DMS114 treated with DMSO at 0.1 percent for 48 hours (cell line): Measurements from ENCODE around the gene ZNF442.
"Not testable (repeated sequence)": the region's sequence is repeated elsewhere in the genome, so short reads cannot be mapped to it uniquely, and the experiment has no call there.

Source experiments
- DNase-seq: peaks from one replicate; lab custom pipeline; 2025; ENCODE audit not compliant: unreplicated experiment; lab: John Stamatoyannopoulos, UW

The ZNF442 gene

DNA sequence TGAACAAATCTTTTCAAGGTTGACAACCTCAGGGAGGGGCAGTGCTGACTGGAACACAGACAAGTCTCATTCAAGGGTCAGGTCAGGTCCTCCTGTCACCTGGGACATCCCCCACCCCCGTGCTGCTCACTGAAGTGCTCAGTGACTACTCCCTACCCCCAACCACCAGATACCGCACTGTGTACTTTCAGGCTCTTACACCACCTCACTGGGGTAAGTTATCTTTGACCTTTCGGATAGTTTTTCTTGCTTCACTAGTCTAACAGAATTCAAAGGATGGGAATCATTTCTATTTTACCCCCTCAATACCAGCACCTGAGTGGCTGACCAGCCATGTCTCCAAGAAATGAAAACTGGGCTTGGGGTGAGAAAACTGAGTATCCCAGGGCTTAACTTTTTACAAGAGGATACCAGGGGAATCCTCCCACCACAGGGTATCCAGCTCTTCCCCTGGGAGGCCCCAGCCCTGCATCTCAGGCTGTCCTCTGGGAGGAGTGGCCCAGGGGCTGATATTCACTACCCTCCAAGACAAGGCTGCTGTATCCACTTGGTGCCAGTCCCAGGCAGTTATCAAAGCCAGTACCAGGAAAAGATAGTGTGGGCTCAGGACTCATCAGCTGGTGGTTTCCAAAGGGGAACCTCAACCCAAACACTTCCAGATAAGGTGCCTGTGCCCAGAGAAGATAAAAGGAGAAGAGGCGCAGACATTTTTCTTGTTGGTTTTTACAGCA lies 34.1 kb downstream of the ZNF442 start:
- no peak for DNase-seq

GRCh38 chr19:12330340-12330739 lies 35.1 kb downstream of the ZNF442 start:
- DNase-seq: no peak

DNA sequence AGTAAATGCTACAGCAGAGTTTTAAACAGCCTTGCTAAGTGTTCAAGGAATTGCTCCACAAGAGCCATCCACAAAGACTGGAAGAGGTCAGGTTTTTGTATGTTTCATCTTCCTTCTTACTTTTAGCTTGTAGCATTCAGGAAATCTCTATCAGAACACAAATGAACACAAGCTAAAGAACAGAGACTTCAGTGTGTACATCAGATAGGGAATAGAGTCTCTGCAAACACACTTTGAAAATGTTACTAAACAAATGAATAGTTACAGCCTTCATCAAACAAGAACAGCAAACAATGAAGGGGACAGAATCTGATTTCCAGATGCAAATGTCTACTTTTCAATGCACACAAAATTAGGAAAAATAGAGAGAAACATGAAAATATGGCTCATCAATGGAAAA lies 39.8 kb downstream of the ZNF442 start:
- DNase-seq: no peak

GRCh38 chr19:12318782-12319413 lies 46.6 kb downstream of the ZNF442 start:
- DNase-seq: no peak

DNA sequence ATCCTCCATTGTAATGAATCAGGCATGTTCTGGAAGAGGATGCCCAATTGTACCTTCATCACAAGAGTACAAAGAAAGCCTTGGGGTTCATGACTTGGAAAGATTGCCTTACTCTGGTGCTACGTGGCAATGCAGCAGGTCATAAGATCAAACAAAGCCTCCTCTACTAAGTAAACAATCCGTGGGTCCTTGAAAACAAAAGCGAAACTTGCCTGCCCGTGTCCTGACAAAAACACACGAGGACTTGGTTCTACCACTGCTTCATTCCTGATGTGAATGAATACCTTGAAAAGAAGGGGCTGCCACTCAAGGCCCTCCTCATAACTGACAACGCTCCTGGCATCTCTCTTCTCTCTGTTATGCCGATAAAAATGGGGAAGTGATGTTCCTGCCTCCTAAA lies 50.9 kb downstream of the ZNF442 start:
- no peak for DNase-seq

GRCh38 chr19:12308891-12309290 lies 56.6 kb downstream of the ZNF442 start:
- not testable (repeated sequence) for DNase-seq
